A673 (cell line): Measurements from ENCODE around the gene MAP2K5.

Experiments
- CTCF ChIP-seq: fragments of 300-800, 200-600 bp; sonication (generic); conservative IDR thresholded peaks from 2 replicates; pipeline ENCODE4 v1.5.1; 2017; ENCODE audit warnings: low read depth, mild to moderate bottlenecking, antibody characterized with exemption, low read length, moderate library complexity, mixed read lengths
- EZH2 ChIP-seq: fragments of 200-600 bp; sonication (generic); IDR thresholded peaks from 2 replicates; pipeline ENCODE4 v1.6.1; 2017; ENCODE audit warnings: borderline replicate concordance, low read depth, mild to moderate bottlenecking, mixed read lengths, antibody characterized with exemption, low read length; ENCODE audit not compliant: poor library complexity, severe bottlenecking

DNA sequence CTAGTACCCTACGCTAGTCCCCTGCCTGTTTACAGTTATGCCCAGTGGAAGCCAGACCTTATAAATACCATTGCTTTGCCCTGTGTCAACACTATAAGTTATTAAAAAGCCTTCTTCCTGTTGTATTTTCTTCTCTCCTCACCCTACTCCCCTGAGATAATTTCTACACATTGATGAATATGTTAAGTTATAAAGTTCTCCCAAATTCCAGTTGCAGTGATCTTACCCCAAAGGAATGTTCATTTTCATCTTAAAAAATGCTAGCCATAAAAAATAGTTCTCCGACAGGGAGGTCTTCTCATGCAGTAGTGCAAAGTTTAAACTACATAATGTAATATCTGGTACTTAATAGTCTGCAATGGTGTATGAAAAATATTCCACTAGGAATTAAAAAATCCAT lies 58.6 kb downstream of the MAP2K5 start:
- TF ChIP-seq CTCF (no peak), EZH2 (no peak)
